Measurements from ENCODE around the gene WDR90.

GRCh38 chr16:716768-717325, 67.7 kb downstream of the WDR90 start:
- TF ChIP-seq CTCF (IDR thresholded peaks at IDR 0.05) (no peak), POLR2A (IDR thresholded peaks at IDR 0.05) (no peak)
